HG02588 (cell line): ENCODE results near the gene SDK1.

ENCODE experiments used
- ATAC-seq: cut with Tn5 transposase; IDR thresholded peaks from one replicate; pipeline ENCODE4 v1.9.1; 2021; ENCODE audit warnings: mild to moderate bottlenecking, moderate library complexity; ENCODE audit not compliant: unreplicated experiment

SDK1 gene

GRCh38 chr7:4110438-4110837 lies 809.4 kb downstream of the SDK1 start:
- ATAC-seq = no peak

GRCh38 chr7:4111166-4111565 lies 810.1 kb downstream of the SDK1 start:
- ATAC-seq = no peak

- ATAC-seq = no peak
Measured at GRCh38 chr7:4113271-4113670, 812.2 kb downstream of the SDK1 start.

GRCh38 chr7:4113976-4114375 lies 812.9 kb downstream of the SDK1 start:
- ATAC-seq = no peak

- no peak for ATAC-seq
Measured at GRCh38 chr7:4115442-4115841, 814.4 kb downstream of the SDK1 start.

- no peak for ATAC-seq
Measured at GRCh38 chr7:4115941-4116610, 815.0 kb downstream of the SDK1 start.

GRCh38 chr7:4119848-4120247 lies 818.8 kb downstream of the SDK1 start:
- ATAC-seq = no peak

DNA sequence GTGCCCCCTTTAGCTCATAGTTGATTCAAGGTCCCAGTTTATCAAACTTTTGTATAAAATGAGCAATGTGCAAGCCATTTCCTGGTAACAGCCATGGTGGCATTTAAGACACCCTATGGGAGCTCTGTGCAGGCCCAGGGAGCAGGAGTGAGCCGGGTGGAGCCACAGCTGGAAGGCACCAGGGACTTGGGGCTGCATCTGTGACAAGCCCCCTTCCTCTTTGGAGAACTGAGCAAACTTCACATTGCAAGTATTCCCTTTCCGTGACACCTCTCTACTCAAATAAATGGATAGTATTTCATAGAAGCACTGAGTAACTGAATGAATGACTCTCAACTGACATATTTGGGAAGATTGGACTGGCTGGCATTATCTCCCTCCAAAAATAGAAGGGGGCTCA lies 822.3 kb downstream of the SDK1 start:
- ATAC-seq = no peak

- no peak for ATAC-seq
Measured at GRCh38 chr7:4123823-4124222, 822.8 kb downstream of the SDK1 start.

- no peak for ATAC-seq
Measured at GRCh38 chr7:4124556-4125477, 823.8 kb downstream of the SDK1 start.

- ATAC-seq = no peak
Measured at GRCh38 chr7:4127909-4128560, 827.0 kb downstream of the SDK1 start.

DNA sequence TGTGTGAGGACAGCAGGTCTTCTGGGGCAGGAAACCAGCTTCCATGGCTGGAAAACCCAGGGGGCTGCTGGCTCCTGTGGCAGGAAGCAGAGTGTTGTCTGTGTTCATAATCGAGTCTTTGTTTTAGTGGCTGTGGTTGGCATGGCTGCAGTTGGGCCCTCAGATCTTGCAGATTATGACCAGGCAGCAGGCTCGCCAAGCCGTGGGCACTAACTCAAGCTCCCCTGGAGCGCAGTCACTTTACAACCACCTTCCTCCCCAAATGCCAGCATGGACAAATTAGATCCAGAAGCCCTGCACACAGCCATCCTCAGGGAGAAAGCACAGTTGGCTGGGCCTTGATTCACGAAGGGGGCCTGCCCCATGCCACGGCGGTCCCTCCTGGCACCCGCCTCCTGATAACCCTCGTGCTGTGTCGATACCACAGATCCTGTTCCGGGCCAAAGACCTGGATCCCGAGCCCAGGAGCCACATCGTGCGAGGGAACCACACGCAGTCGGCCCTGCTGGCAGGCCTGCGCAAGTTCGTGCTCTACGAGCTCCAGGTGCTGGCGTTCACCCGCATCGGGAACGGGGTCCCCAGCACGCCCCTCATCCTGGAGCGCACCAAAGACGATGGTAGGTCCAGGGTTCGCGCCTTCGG lies 828.5 kb downstream of the SDK1 start:
- ATAC-seq = no peak

- ATAC-seq = no peak
Measured at GRCh38 chr7:4131063-4131462, 830.0 kb downstream of the SDK1 start.

GRCh38 chr7:4132221-4132620 lies 831.2 kb downstream of the SDK1 start:
- ATAC-seq = no peak

DNA sequence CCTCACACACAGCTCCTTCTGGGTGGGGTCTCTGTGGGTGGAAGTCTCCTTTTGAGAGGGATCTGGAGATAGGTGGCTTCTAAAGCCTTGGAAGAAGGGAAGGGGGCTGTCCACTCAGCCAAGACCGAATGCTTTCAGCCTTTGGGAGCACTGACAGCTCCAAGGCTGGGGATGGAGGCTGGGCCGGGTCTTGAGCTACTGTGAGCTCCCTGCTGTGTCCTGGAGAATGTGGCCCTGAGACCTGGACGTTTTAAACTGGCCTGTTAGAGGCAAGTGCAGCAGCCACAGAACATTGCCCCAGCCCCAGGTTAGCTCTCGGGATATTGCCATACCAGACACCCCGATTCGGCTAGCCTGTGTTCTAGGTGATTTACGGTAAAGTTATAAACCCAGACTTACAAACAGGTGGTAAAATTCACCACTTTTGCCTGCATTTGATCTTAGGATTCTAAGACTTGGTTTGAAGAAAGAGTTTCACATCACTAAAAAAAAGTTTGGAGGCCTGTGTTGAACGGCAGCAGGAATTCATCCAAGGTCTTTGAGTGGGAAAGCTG lies 832.5 kb downstream of the SDK1 start:
- ATAC-seq = no peak

DNA sequence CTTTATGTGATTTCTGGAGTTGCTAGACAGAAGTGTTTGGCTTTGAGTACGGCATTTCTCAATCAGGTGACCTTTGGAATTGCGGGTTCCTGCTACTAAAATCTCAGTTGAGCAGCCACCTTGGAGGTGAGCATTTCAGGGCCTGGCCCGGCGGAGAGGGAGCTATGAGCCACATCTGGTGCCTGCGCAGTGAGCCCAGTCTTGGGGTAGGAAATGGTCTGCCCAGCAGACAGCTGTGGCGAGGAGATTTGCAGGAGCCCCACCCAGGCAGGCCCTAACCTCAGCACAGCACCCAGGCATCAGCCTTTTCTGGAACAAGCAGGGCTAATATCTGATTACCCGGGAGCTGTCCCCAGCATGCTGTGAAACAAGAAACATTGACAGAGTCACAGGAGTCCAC lies 833.2 kb downstream of the SDK1 start:
- ATAC-seq = no peak

DNA sequence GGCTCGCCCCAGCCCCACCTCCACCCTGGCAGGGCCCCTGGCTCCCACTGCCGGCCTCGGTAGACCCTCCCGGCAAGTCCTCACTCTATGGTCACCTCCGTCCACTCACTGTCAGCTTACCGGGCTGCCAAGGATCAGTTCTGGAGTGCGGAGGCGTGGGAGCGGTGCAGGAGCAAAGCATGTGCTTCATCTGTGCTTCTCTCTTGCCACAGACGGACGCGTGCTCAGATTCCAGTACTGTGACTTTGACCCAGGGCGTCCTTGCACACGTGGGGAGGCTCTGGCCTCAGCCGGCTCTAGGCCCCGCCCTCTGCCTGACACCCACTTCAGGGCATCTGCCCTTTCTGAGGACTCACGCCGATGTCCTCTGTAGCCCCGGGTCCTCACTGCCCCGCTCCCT lies 833.6 kb downstream of the SDK1 start:
- ATAC-seq = no peak

- ATAC-seq = no peak
Measured at GRCh38 chr7:4135301-4135700, 834.2 kb downstream of the SDK1 start.

DNA sequence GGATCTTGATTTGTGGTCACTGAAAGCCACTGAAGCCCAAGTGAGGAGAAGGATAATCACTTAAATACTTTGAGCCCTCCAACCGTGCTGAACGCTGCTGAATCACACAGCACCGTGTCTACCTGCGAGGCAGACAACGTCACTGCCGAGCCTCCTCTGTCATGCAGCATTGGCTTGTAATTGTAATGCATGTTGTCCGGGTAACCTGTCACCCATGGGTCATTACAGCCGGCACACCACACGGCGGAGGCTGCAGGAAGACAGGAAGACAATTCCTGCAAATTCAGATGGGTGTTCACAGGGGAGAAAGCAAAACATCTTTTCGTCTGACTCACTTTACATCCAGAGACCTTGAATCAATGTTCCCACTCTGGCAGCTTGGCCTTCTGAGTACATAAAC lies 835.0 kb downstream of the SDK1 start:
- ATAC-seq = no peak

DNA sequence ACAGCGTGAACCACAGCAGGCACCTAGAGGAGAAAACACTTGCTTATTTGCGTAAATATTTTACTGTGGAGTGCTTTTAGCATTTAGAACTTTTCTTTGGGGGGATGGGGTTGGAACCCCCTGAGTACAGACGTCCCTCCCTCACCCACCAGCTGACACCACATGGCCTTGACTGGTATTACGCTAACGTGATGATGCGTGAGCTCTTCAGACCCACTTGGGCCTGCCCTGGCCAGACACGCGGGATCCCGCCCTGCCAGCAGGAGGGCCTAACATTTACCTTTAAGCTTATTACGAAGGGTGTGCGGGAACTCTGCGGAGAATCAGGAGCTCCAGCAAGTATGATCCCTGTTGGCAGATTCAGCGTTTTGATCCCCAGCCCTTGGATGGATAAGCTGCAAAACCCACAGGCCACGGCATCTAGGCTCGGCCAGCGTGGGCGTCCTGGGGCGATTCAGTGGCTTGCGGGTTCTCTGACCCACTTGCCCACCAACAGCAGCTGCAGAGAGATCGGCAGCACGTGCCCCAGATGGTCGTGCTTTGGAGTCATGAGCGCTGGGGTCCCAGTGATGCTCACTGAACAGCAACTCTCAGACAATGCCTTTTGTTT lies 835.6 kb downstream of the SDK1 start:
- ATAC-seq = no peak

DNA sequence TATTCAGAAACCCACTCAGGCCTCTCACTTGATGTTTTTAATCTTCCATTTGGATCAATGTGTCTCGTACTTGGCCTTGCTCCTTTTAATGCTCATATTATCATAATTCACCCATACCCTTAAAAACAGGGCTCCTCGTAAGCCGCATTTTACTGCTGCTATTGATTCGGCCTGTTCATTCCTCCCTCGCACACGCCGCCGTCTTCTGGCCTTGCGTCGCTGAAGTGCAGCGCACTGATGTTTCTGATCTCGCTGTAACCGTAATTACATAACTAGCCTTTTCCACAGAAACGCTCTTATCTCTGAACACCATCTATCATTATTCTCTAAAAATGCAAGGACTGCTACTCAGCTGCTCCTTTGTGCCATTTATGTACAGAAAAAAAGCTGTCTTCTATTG lies 836.5 kb downstream of the SDK1 start:
- no peak for ATAC-seq
